SIG-M5 treated with dmso at 0.1 percent for 504 hours (cell line): ENCODE measurements around the gene RTP3.
"Not testable (repeated sequence)": the region's sequence is repeated elsewhere in the genome, so short reads cannot be mapped to it uniquely, and the experiment has no call there.

ENCODE experiments used
- DNase-seq: peaks from one replicate; lab custom pipeline; 2025; ENCODE audit not compliant: unreplicated experiment; lab: John Stamatoyannopoulos, UW

The RTP3 gene

GRCh38 chr3:46544771-46545503 is 47.2 kb downstream of the RTP3 start:
- DNase-seq: no peak

- no peak for DNase-seq
Measured at GRCh38 chr3:46545818-46546630, 48.2 kb downstream of the RTP3 start.

- no peak for DNase-seq
Measured at GRCh38 chr3:46546896-46547440, 49.2 kb downstream of the RTP3 start.

GRCh38 chr3:46548611-46549010 is 50.8 kb downstream of the RTP3 start:
- DNase-seq: not testable (repeated sequence)

- DNase-seq: no peak
Measured at GRCh38 chr3:46549408-46549904, 51.7 kb downstream of the RTP3 start.

GRCh38 chr3:46549989-46550388 is 52.2 kb downstream of the RTP3 start:
- no peak for DNase-seq
